Measurements from ENCODE around the gene POLR2B. TPM values are rescaled to one million over a fixed set of nuclear protein-coding genes. Genes with fewer than 3 reads are reported as not detected.

Gene POLR2B
- total RNA-seq, 1 experiment from 2014 or later = 101 TPM

DNA sequence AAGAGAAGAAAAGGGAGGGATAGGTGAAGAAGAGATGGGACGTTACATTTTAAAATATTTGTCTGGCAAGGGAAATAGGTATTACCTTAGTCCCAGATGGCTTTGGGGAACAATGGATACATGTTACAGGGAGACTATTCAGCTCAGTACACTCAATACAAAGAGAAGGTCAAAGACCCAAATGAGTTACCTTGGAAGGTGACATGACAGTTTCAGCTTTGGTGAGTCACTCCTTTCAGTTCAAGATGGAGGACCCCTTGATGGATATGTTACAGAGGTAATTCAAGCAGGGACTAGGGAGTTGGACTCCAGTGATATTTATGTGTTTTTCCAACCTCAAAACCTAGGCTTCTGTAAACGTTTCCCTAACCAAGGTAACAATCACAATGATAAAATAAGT is 6.3 kb upstream of the POLR2B start:
- no peak overlapping the region for H3K27ac Mint-ChIP-seq (ENCODE audit: low read depth, unreplicated experiment)
- ChIA-PET POLR2A (no interaction called here), CTCF (no interaction called here)
- no TSS peak for BruUV-seq (replicated peaks)
- H3K36me3 Mint-ChIP-seq (ENCODE audit: insufficient read depth, unreplicated experiment) = peaks cover 81% of the 10 kb centered on the region
- no peak for DNase-seq (ENCODE audit: unreplicated experiment)
- no peak overlapping the region for H3K4me3 Mint-ChIP-seq (ENCODE audit: unreplicated experiment)
- intact Hi-C loops (cut with micrococcal nuclease) = no loop called here
- H3K9me3 Mint-ChIP-seq (ENCODE audit: unreplicated experiment) = no peaks in the 10 kb centered on the region
- TF ChIP-seq, protein P1, sequence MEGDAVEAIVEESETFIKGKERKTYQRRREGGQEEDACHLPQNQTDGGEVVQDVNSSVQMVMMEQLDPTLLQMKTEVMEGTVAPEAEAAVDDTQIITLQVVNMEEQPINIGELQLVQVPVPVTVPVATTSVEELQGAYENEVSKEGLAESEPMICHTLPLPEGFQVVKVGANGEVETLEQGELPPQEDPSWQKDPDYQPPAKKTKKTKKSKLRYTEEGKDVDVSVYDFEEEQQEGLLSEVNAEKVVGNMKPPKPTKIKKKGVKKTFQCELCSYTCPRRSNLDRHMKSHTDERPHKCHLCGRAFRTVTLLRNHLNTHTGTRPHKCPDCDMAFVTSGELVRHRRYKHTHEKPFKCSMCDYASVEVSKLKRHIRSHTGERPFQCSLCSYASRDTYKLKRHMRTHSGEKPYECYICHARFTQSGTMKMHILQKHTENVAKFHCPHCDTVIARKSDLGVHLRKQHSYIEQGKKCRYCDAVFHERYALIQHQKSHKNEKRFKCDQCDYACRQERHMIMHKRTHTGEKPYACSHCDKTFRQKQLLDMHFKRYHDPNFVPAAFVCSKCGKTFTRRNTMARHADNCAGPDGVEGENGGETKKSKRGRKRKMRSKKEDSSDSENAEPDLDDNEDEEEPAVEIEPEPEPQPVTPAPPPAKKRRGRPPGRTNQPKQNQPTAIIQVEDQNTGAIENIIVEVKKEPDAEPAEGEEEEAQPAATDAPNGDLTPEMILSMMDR (IDR thresholded peaks at IDR 0.05; ENCODE audit: unreplicated experiment) = no peak
- peaks cover 6% of the 10 kb centered on the region for H3K4me1 Mint-ChIP-seq (ENCODE audit: insufficient read depth, unreplicated experiment)
- no peaks in the 10 kb centered on the region for H3K27me3 Mint-ChIP-seq (ENCODE audit: insufficient read depth, unreplicated experiment)

DNA sequence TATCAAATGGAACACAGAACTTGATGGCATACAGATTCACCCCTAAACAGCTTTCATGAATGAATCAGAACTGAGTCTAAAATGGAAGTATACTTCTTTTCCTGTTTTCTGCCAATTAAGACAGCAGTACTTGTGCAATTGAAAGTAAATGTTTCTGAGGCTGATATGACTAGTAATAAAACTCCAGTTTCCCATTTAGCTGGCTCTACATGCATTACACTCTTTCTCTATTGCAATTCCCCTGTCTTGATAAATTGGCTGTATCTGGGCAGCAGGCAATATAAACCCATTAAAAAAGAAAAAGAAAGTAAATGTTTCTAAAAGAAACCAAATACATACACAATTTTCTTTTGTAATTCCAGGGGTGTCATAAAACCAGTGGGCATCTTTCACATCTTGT is 5.9 kb upstream of the POLR2B start:
- Mint-ChIP-seq H3K36me3 (ENCODE audit: insufficient read depth, unreplicated experiment) (peaks cover 81% of the 10 kb centered on the region), H3K4me1 (ENCODE audit: insufficient read depth, unreplicated experiment) (peaks cover 6% of the 10 kb centered on the region), H3K27ac (ENCODE audit: low read depth, unreplicated experiment) (no peak overlapping the region), H3K4me3 (ENCODE audit: unreplicated experiment) (no peak overlapping the region), H3K9me3 (ENCODE audit: unreplicated experiment) (no peaks in the 10 kb centered on the region), H3K27me3 (ENCODE audit: insufficient read depth, unreplicated experiment) (no peaks in the 10 kb centered on the region)
- intact Hi-C loops (cut with micrococcal nuclease) = no loop called here
- TF ChIP-seq, protein P1 (IDR thresholded peaks at IDR 0.05; ENCODE audit: unreplicated experiment) = no peak
- no peak for DNase-seq (ENCODE audit: unreplicated experiment)
- no TSS peak for BruUV-seq (replicated peaks)
- ChIA-PET CTCF (no interaction called here), POLR2A (no interaction called here)

DNA sequence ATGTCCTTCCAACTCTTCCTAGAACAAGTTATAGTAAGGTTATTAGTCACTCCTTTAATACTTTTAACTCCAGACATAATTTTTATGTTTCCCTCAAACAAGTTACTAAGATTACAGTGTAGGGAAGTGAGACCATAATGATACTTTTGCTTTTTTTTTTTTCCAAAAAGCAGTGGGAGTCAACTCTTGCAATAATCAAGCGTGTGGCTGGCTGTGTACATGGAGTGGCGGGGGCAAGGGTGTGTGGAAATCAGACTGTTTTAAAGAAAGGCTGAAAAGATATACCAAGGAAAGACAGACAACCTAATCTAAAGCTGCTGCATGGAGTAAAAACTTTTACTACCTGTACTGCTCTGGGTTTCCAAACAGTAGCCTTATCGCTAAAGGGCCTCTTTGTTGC is 5.4 kb upstream of the POLR2B start:
- Mint-ChIP-seq H3K4me1 (ENCODE audit: insufficient read depth, unreplicated experiment) (peaks cover 6% of the 10 kb centered on the region), H3K27me3 (ENCODE audit: insufficient read depth, unreplicated experiment) (no peaks in the 10 kb centered on the region), H3K27ac (ENCODE audit: low read depth, unreplicated experiment) (no peak overlapping the region), H3K9me3 (ENCODE audit: unreplicated experiment) (no peaks in the 10 kb centered on the region), H3K36me3 (ENCODE audit: insufficient read depth, unreplicated experiment) (peaks cover 78% of the 10 kb centered on the region), H3K4me3 (ENCODE audit: unreplicated experiment) (no peak overlapping the region)
- ChIA-PET POLR2A (interaction anchor here (1.4 kb wide), 1 partner anchor 64 kb away, joined by 4 read pairs; no protein-coding TSS in a partner anchor), CTCF (interaction anchor here (0.7 to 1.8 kb wide), 3 partner anchors 10 to 32 kb away, joined by 3 to 7 read pairs (median 5); no protein-coding TSS in a partner anchor)
- BruUV-seq (replicated peaks) = no TSS peak
- no peak for DNase-seq (ENCODE audit: unreplicated experiment)
- TF ChIP-seq, protein P1 (IDR thresholded peaks at IDR 0.05; ENCODE audit: unreplicated experiment) = no peak
- intact Hi-C loops (cut with micrococcal nuclease) = no loop called here

DNA sequence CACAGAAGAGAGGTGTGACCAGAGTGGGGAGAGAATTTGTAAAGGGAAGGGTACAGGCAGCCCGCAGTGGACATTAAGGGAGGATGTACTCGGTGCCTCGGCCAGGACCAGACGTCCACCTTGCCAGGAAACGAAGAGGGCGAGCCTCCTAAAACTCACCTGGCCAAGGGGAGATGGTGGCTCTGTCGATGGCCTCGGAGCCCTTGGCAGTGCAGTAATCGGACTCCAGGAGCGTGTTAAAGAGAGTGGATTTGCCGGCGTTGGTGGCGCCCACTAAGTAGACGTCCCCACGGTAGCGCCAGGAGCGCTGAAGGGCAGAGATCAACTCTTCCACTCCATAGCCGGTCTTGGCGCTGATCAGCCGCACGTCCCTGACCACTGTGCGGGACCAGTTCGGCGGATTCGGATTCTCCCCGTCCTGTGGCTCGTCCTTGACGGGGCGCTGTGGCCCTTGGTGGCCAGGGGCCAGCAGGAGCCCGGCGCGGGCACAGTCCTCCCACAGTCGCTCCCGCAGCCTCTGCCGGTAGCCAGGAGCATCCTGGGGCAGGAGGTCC is 2.3 kb upstream of the POLR2B start:
- ChIA-PET CTCF (interaction anchor here (0.6 to 1.3 kb wide), 4 partner anchors 10 to 99 kb away, joined by 3 to 5 read pairs (median 4); no protein-coding TSS in a partner anchor), POLR2A (interaction anchor here (0.9 to 6.0 kb wide), 14 partner anchors 10 to 541 kb away, joined by 3 to 165 read pairs (median 14); partner anchors contain the start of genes PAICS, PPAT, REST and SRP72)
- TF ChIP-seq, protein P1 (IDR thresholded peaks at IDR 0.05; ENCODE audit: unreplicated experiment) = no peak
- Mint-ChIP-seq H3K9me3 (ENCODE audit: unreplicated experiment) (no peaks in the 10 kb centered on the region), H3K4me3 (ENCODE audit: unreplicated experiment) (peak overlapping the region; percentile 97), H3K27ac (ENCODE audit: low read depth, unreplicated experiment) (peak overlapping the region; percentile 73), H3K4me1 (ENCODE audit: insufficient read depth, unreplicated experiment) (peaks cover 7% of the 10 kb centered on the region), H3K27me3 (ENCODE audit: insufficient read depth, unreplicated experiment) (no peaks in the 10 kb centered on the region), H3K36me3 (ENCODE audit: insufficient read depth, unreplicated experiment) (peaks cover 63% of the 10 kb centered on the region)
- intact Hi-C loops (cut with micrococcal nuclease) = loop anchor here (2.0 kb wide), 1 partner anchor 68 kb away; no protein-coding TSS in a partner anchor
- no TSS peak for BruUV-seq (replicated peaks)
- peak; percentile 18 for DNase-seq (ENCODE audit: unreplicated experiment)

All from MCF 10A (cell line).